ENCODE data around the gene RFPL4AL1. TPM values are rescaled to one million over a fixed set of nuclear protein-coding genes. Genes with fewer than 3 reads are reported as not detected.

RFPL4AL1 gene
- total and polyA plus RNA-seq, 9 of the 15 experiments (the other 6 are each of a cell fraction or from before 2014, with no cell fraction given) = 0.18 to 0.21 TPM; not detected in 7

GRCh38 chr19:55809381-55810058 lies 40.6 kb downstream of the RFPL4AL1 start (continued):
- TF ChIP-seq PCBP2 (IDR thresholded peaks at IDR 0.05; ENCODE audit: low read depth, low read length, poor library complexity, severe bottlenecking) (no peak), EP300 (IDR thresholded peaks at IDR 0.05; ENCODE audit: low read length) (0 out of 2 replicates have a peak, but pooled peaks have one; percentile 8), ADNP (tag; IDR thresholded peaks at IDR 0.05) (no peak), MCM5 (IDR thresholded peaks at IDR 0.05; ENCODE audit: low read depth) (no peak), ZSCAN32 (CRISPR knock-in tag; IDR thresholded peaks at IDR 0.05) (no peak), SPI1 (IDR thresholded peaks at IDR 0.05; ENCODE audit: borderline replicate concordance, low read depth, low read length) (no peak), RAD51 (IDR thresholded peaks at IDR 0.05; ENCODE audit: borderline replicate concordance, low read depth) (peak; percentile 86), ZNF239 (CRISPR knock-in tag; IDR thresholded peaks at IDR 0.05) (no peak), TFAP4 (CRISPR knock-in tag; IDR thresholded peaks at IDR 0.05; ENCODE audit: borderline replicate concordance) (no peak), ZHX1 (conservative IDR thresholded peaks at IDR 0.05; ENCODE audit: low read length) (no peak), OTX1 (CRISPR knock-in tag; IDR thresholded peaks at IDR 0.05) (no peak), PURB (CRISPR knock-in tag; IDR thresholded peaks at IDR 0.05; ENCODE audit: low read depth) (no peak), ARID2 (IDR thresholded peaks at IDR 0.05) (no peak), ZKSCAN8 (CRISPR knock-in tag; IDR thresholded peaks at IDR 0.05) (no peak), ETV1 (tag; conservative IDR thresholded peaks at IDR 0.05; ENCODE audit: low read depth) (no peak), E2F1 (CRISPR knock-in tag; IDR thresholded peaks at IDR 0.05) (no peak), NR3C1 (CRISPR knock-in tag; IDR thresholded peaks at IDR 0.05) (no peak), ETS1 (conservative IDR thresholded peaks at IDR 0.05; ENCODE audit: control insufficient read depth, low read depth, low read length) (no peak), ZFP36 (IDR thresholded peaks at IDR 0.05; ENCODE audit: low read depth, low read length, partially characterized antibody) (no peak), TBL1XR1 (IDR thresholded peaks at IDR 0.05; ENCODE audit: low read length in 2 of 2) (no peak), SMC3 (conservative IDR thresholded peaks at IDR 0.05; ENCODE audit: insufficient read depth, low read depth, low read length) (peak; percentile 60), CEBPB (tag; IDR thresholded peaks at IDR 0.05) (no peak)
